ENCODE results near the gene ZNF12.

The ZNF12 gene

DNA sequence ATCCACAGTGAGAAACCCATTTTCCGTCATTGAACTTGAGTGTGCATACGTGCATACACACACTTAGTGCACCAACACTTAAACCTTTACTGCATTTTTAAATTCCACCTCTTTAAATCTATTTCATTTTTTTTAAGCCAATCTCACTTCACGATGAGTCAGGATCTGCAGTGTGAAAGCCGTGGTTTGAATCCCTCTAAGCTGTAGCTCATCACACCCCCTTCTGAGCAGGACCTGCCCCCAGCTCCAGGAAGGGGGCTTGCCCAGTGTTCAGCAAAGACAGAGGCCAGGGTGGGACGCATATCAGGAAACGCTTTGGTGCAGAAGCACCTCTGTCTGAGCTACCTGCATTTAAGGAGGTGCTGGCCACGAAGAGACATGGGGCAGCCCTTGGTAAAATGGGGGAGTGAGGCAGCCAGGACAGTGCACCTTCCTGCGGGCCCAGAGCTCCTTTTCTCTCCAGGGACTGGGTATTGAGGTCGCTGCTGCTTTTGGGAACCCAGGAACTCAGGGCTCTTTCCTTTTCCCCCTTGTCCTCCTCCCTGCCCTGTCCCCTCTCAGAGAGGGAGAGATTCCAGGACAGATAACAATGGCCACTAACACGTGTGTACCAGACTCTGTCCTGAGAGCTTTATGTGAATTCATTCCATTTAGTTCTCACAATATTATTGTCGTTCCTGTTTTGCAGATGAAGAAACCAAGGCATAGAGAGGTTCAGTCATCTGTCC, 48.0 kb downstream of the ZNF12 start:
- TF ChIP-seq JUND (IDR thresholded peaks at IDR 0.05; ENCODE audit: low read depth), result no peak
- DNase-seq (ENCODE audit: low read depth in 1 of 2, low spot score in 1 of 2), result no peak
- in situ Hi-C loops (cut with HindIII; ENCODE audit: low pct_unique_long_range_greater_than_20kb, low sequenced_read_pairs), result no loop called here

- in situ Hi-C loops (cut with HindIII; ENCODE audit: low pct_unique_long_range_greater_than_20kb, low sequenced_read_pairs), result no loop called here
- no peak for TF ChIP-seq JUND (IDR thresholded peaks at IDR 0.05; ENCODE audit: low read depth)
Observed at GRCh38 chr7:6656413-6656812, 50.3 kb downstream of the ZNF12 start.

DNA sequence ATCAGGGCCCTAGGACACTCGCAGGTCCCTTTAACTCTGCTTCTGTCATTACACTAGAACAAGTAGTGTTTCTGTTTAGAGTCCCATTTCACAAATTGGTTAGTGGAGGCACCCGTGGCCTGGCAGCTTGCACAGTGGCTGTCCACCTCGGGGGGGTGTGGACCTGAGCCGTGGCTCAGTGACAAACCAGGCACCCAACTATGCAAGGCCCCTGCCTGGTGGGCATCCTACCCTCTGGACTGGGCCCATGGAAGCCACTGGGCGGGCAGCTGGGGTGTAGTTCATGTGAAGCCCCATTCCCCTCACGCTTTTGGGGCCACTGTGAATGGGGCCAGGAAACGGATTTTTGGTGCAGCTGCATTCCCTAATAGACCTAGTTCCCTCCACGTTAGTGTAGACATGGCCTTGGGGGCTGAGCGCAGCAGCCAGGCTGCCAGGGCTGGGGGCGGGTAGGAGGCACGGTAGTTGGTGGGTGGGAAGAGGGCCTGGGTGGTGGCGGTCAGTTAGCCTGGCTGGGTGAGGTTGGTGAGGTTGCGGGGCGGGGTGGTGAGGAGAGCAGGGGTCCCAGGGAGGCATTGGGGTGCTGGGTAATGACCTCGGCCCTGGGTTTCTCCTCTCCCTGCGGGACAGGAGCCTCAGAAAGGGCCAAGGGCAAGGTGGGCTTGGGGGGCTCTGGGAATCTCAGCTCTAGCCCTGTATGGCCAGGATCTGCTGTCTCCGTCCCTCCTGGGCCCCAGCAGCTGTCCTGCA, 50.9 kb downstream of the ZNF12 start:
- DNase-seq (ENCODE audit: low read depth in 1 of 2, low spot score in 1 of 2), result no peak
- no peak for TF ChIP-seq JUND (IDR thresholded peaks at IDR 0.05; ENCODE audit: low read depth)
- in situ Hi-C loops (cut with HindIII; ENCODE audit: low pct_unique_long_range_greater_than_20kb, low sequenced_read_pairs), result no loop called here

More at GRCh38 chr7:6656413-6656812, 50.3 kb downstream of the ZNF12 start:
- no peak for DNase-seq (ENCODE audit: low read depth in 1 of 2, low spot score in 1 of 2)

DNA sequence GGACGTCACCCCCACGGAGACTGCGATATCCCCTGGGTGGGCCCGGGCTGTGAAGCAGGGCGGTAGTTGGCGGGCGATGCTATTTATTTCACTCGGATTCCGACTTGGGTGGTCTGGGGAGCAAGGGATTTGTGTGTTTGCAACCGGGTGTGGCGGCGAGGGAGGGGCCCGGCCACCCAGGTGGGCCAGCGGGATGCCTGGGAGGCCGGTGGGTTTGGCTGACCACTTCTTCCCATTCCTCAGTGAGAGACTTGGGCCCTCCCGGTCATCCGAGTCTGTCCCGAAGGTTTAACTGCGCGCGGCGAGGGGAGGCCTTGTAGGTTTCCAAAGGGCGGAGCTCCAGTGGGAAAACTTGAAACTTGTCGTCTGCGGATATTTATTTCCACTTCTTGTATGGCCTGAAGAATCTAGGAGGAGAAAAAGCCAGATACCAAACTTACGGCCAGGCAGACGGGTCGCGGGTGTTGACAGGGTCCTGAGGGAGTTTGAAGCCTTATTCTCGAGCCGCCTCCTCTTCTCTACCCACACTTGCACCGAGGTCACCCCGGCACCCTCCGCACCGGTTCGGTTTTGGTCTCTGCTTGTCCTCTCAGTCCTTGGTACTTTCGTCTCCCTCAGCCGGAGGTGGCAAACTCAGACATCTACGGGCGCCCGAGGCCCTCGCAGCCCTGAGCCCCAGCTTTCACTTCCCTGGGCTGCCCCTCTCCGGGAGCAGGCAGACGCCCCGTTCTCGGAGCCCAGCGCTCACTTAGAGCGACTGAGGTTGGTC, 51.7 kb downstream of the ZNF12 start:
- TF ChIP-seq JUND (IDR thresholded peaks at IDR 0.05; ENCODE audit: low read depth), result no peak
- DNase-seq (ENCODE audit: low read depth in 1 of 2, low spot score in 1 of 2), result no peak
- in situ Hi-C loops (cut with HindIII; ENCODE audit: low pct_unique_long_range_greater_than_20kb, low sequenced_read_pairs), result no loop called here

DNA sequence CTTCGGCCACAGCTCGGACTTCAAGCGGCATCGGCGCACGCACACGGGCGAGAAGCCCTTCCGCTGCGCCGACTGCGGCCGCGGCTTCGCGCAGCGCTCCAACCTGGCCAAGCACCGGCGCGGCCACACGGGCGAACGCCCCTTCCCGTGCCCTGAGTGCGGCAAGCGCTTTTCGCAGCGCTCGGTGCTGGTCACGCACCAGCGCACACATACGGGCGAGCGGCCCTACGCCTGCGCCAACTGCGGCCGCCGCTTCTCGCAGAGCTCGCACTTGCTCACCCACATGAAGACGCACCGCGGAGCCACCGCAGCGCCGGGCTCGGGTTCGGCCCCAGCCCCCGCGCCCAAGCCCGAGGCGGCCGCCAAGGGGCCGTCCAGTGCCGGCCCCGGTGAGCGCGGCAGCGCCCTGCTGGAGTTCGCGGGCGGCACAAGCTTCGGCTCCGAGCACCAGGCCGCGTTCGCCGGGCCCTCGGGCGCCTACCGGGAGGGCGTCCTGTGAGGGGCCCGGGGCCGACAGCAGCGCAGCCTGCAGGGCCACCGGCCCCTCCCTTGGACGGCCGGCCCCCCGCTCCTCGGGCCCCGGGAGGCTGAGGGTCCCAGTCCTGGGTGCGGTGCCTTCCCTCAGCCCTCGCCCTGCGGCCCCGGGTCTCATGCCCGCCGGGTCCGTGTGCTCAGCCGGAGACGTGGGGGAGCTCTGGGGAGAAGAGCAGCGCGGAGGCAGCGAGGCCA, 52.5 kb downstream of the ZNF12 start:
- in situ Hi-C loops (cut with HindIII; ENCODE audit: low pct_unique_long_range_greater_than_20kb, low sequenced_read_pairs), result no loop called here
- no peak for TF ChIP-seq JUND (IDR thresholded peaks at IDR 0.05; ENCODE audit: low read depth)
- no peak for DNase-seq (ENCODE audit: low read depth in 1 of 2, low spot score in 1 of 2)

GRCh38 chr7:6653071-6654003, 53.4 kb downstream of the ZNF12 start:
- no peak for TF ChIP-seq JUND (IDR thresholded peaks at IDR 0.05; ENCODE audit: low read depth)
- in situ Hi-C loops (cut with HindIII; ENCODE audit: low pct_unique_long_range_greater_than_20kb, low sequenced_read_pairs), result no loop called here
- no peak for DNase-seq (ENCODE audit: low read depth in 1 of 2, low spot score in 1 of 2)

GRCh38 chr7:6652446-6653011, 54.2 kb downstream of the ZNF12 start:
- no peak for TF ChIP-seq JUND (IDR thresholded peaks at IDR 0.05; ENCODE audit: low read depth)
- DNase-seq (ENCODE audit: low read depth in 1 of 2, low spot score in 1 of 2), result no peak
- in situ Hi-C loops (cut with HindIII; ENCODE audit: low pct_unique_long_range_greater_than_20kb, low sequenced_read_pairs), result no loop called here

- DNase-seq (ENCODE audit: low read depth in 1 of 2, low spot score in 1 of 2), result no peak
Observed at GRCh38 chr7:6651851-6652445, 54.8 kb downstream of the ZNF12 start.

GRCh38 chr7:6650521-6651011, 56.2 kb downstream of the ZNF12 start:
- no peak for TF ChIP-seq JUND (IDR thresholded peaks at IDR 0.05; ENCODE audit: low read depth)
- in situ Hi-C loops (cut with HindIII; ENCODE audit: low pct_unique_long_range_greater_than_20kb, low sequenced_read_pairs), result no loop called here
- DNase-seq (ENCODE audit: low read depth in 1 of 2, low spot score in 1 of 2), result no peak

More at GRCh38 chr7:6651851-6652445, 54.8 kb downstream of the ZNF12 start:
- in situ Hi-C loops (cut with HindIII; ENCODE audit: low pct_unique_long_range_greater_than_20kb, low sequenced_read_pairs), result no loop called here
- no peak for TF ChIP-seq JUND (IDR thresholded peaks at IDR 0.05; ENCODE audit: low read depth)

- DNase-seq (ENCODE audit: low read depth in 1 of 2, low spot score in 1 of 2), result no peak
- TF ChIP-seq JUND (IDR thresholded peaks at IDR 0.05; ENCODE audit: low read depth), result no peak
- in situ Hi-C loops (cut with HindIII; ENCODE audit: low pct_unique_long_range_greater_than_20kb, low sequenced_read_pairs), result no loop called here
Observed at GRCh38 chr7:6650086-6650485, 56.7 kb downstream of the ZNF12 start.
